ENCODE results near the gene C1QL4. TPM values are rescaled to one million over a fixed set of nuclear protein-coding genes. Genes with fewer than 3 reads are reported as not detected.
"Not testable (repeated sequence)": the region's sequence is repeated elsewhere in the genome, so short reads cannot be mapped to it uniquely, and the experiment has no call there.

C1QL4 gene
- total RNA-seq, 1 donor = under 0.01 TPM

- no peak for DNase-seq (ENCODE audit: low read depth in 2 of 3, low spot score in 2 of 3)
These were observed 53.2 kb downstream of the C1QL4 start for GRCh38 chr12:49283541-49284429.

GRCh38 chr12:49282740-49283375 is 54.1 kb downstream of the C1QL4 start:
- not testable (repeated sequence) for DNase-seq (ENCODE audit: low read depth in 2 of 3, low spot score in 2 of 3)

Other genes starting within 250 kb of the C1QL4 start
- gene DHH, start 242.4 kb downstream of the C1QL4 start, total RNA-seq = 0.81 TPM
- 112 TPM for gene LMBR1L, start 226.3 kb downstream of the C1QL4 start, total RNA-seq
- gene TUBA1B, start 205.8 kb downstream of the C1QL4 start, total RNA-seq = 1,377 TPM
- 804 TPM for gene TUBA1A, start 148.1 kb downstream of the C1QL4 start, total RNA-seq
- 257 TPM for gene TUBA1C, start 72.1 kb downstream of the C1QL4 start, total RNA-seq
- gene PRPH, start 42.0 kb downstream of the C1QL4 start, total RNA-seq = under 0.01 TPM
- gene TROAP, start 13.9 kb downstream of the C1QL4 start, total RNA-seq = 2.2 TPM
- gene DNAJC22, start 9.7 kb upstream of the C1QL4 start, total RNA-seq = not detected
- gene SPATS2, start 30.3 kb upstream of the C1QL4 start, total RNA-seq = 11.0 TPM
- gene KCNH3, start 201.8 kb upstream of the C1QL4 start, total RNA-seq = 2.2 TPM
- 79.2 TPM for gene MCRS1, start 231.0 kb upstream of the C1QL4 start, total RNA-seq

All from hematopoietic multipotent progenitor cell (in vitro differentiated cells).